Ovary (tissue), 3 donors: ENCODE measurements around the gene ZMYM4.

Source experiments
- CTCF ChIP-seq, 3 donors: fragments of 450-650 bp in 2 of 3; fragments of 200-600 bp in 1 of 3; IDR thresholded peaks; one replicate each; pipeline versions ENCODE4 v1.5.1 to v1.8.0; 2016 to 2022; ENCODE audit warnings: antibody characterized with exemption in 3 of 3, mild to moderate bottlenecking in 1 of 3
- EP300 ChIP-seq: sonication (generic); formaldehyde crosslinking; IDR thresholded peaks from one replicate; pipeline ENCODE4 v1.6.1; 2017; ENCODE audit warnings: antibody characterized with exemption
- POLR2A ChIP-seq: fragments of 450-650 bp; IDR thresholded peaks from one replicate; pipeline ENCODE4 v1.6.1; 2017; ENCODE audit warnings: antibody characterized with exemption, mild to moderate bottlenecking, moderate library complexity
- donor health status: DM: no; HTN: no; CAD: no.

GRCh38 chr1:35259561-35259960 lies 8.9 kb upstream of the ZMYM4 start:
- TF ChIP-seq CTCF (IDR thresholded peaks at IDR 0.05) (no peak), POLR2A (no peak), EP300 (no peak)
